H1 (cell line): ENCODE results near the gene FHIT. TPM values are rescaled to one million over a fixed set of nuclear protein-coding genes. Genes with fewer than 3 reads are reported as not detected.

ENCODE experiments used
- CTCF ChIA-PET: fragments of 300-600 bp; sonication (Branson Sonifier 250); formaldehyde crosslinking; loops from one replicate; lab custom pipeline; 2021; ENCODE audit not compliant: partially characterized antibody; lab: Charles Lee
- POLR2A ChIA-PET: fragments of 300-600 bp; sonication (Branson Sonifier 250); formaldehyde crosslinking; loops from one replicate; lab custom pipeline; 2021; ENCODE audit warnings: inconsistent platforms; ENCODE audit not compliant: partially characterized antibody; lab: Charles Lee
- DNase-seq, 2 experiments: peaks; one replicate each; pipeline versions ENCODE4 v3.0.0 to v3.0.0-alpha.2; 2010 to 2022; ENCODE audit warnings: low spot score in 2 of 2, low read depth in 1 of 2, mixed read lengths in 1 of 2
- FAIRE-seq: peaks from 2 replicates; lab custom pipeline; 2011; peaks lifted over from hg19 to GRCh38; lab: Jason Lieb, UNC
- H2AFZ ChIP-seq: 2 replicates; pipeline ENCODE4 v1.8.1; 2012; ENCODE audit warnings: low read length, inconsistent platforms
- H2AK5ac ChIP-seq: 2 replicates; pipeline ENCODE4 v1.6.1; 2013; ENCODE audit warnings: low read depth, low read length
- H2BK120ac ChIP-seq: replicated peaks from 2 replicates; pipeline ENCODE3; 2013; ENCODE audit warnings: low read depth, low read length, inconsistent platforms
- H2BK12ac ChIP-seq: 2 replicates; pipeline ENCODE4 v1.6.1; 2013; ENCODE audit warnings: low read depth, low read length
- H2BK15ac ChIP-seq: 2 replicates; pipeline ENCODE4 v1.6.1; 2013; ENCODE audit warnings: low read length
- H2BK20ac ChIP-seq: 2 replicates; pipeline ENCODE4 v1.6.1; 2013; ENCODE audit warnings: low read length
- H2BK5ac ChIP-seq: 2 replicates; pipeline ENCODE4 v1.6.1; 2013; ENCODE audit warnings: low read depth, low read length
- H3K14ac ChIP-seq: 2 replicates; pipeline ENCODE4 v1.6.1; 2013; ENCODE audit warnings: inconsistent platforms; ENCODE audit not compliant: insufficient read length
- H3K18ac ChIP-seq: 2 replicates; pipeline ENCODE4 v1.6.1; 2013; ENCODE audit warnings: low read length; ENCODE audit errors: extremely low read depth
- H3K23ac ChIP-seq: 2 replicates; pipeline ENCODE4 v1.6.1; 2013; ENCODE audit warnings: inconsistent platforms; ENCODE audit not compliant: insufficient read length
- H3K23me2 ChIP-seq: 2 replicates; pipeline ENCODE4 v1.6.1; 2013; ENCODE audit warnings: low read depth, low read length
- H3K27ac ChIP-seq: 2 replicates; pipeline ENCODE4 v1.6.1; 2011; ENCODE audit warnings: low read depth, low read length, inconsistent platforms
- H3K27me3 ChIP-seq, 4 experiments: replicated peaks in 1 of 4; 1 replicate in 1 of 4; 2 replicates in 3 of 4; pipeline versions ENCODE4 v1.6.1 to v1.8.1; 2011 to 2013; ENCODE audit warnings: low read length in 3 of 4, mild to moderate bottlenecking in 3 of 4, inconsistent platforms in 2 of 4, mixed read lengths in 2 of 4, moderate library complexity in 1 of 4; ENCODE audit not compliant: control insufficient read depth in 3 of 4, insufficient read depth in 3 of 4; ENCODE audit errors: extremely low read depth in 1 of 4
- H3K36me3 ChIP-seq, 4 experiments: 2 replicates each; pipeline versions ENCODE4 v1.6.1 to v1.8.1; 2011 to 2013; ENCODE audit warnings: mild to moderate bottlenecking in 4 of 4, low read length in 3 of 4, moderate library complexity in 2 of 4, control low read depth in 1 of 4, inconsistent platforms in 1 of 4; ENCODE audit not compliant: insufficient read depth in 4 of 4, control insufficient read depth in 2 of 4
- H3K4ac ChIP-seq: replicated peaks from 2 replicates; pipeline ENCODE3; 2013; ENCODE audit warnings: low read length, low read depth, mixed read lengths, inconsistent platforms; ENCODE audit not compliant: insufficient read length
- H3K4me1 ChIP-seq, 4 experiments: replicated peaks in 1 of 4; 1 replicate in 1 of 4; 2 replicates in 3 of 4; pipeline versions ENCODE4 v1.6.1 to v1.8.1; 2011 to 2013; ENCODE audit warnings: low read length in 3 of 4, inconsistent platforms in 2 of 4, mixed read lengths in 1 of 4; ENCODE audit not compliant: insufficient read depth in 4 of 4, control insufficient read depth in 3 of 4
- H3K4me2 ChIP-seq, 2 experiments: 2 replicates each; pipeline versions ENCODE4 v1.6.1 to v1.8.1; 2011 to 2013; ENCODE audit warnings: low read depth in 2 of 2, low read length in 2 of 2, control low read depth in 1 of 2, inconsistent platforms in 1 of 2, mild to moderate bottlenecking in 1 of 2; ENCODE audit not compliant: insufficient read depth in 1 of 2
- H3K4me3 ChIP-seq, 4 experiments: fragments of 200-600, 300-600 bp in 1 of 4; sonication (generic), shearing (Covaris generic), sonication (Bioruptor Twin) in 1 of 4; 2 replicates each; pipeline versions ENCODE4 v1.5.1 to v1.8.1; 2011 to 2016; ENCODE audit warnings: low read length in 4 of 4, low read depth in 3 of 4, control low read depth in 2 of 4, inconsistent platforms in 2 of 4, mild to moderate bottlenecking in 2 of 4, mixed read lengths in 1 of 4, moderate library complexity in 1 of 4; ENCODE audit not compliant: insufficient read depth in 2 of 4; ENCODE audit errors: extremely low read depth in 1 of 4
- H3K56ac ChIP-seq: replicated peaks from 2 replicates; pipeline ENCODE3; 2013; ENCODE audit warnings: low read depth, mild to moderate bottlenecking, mixed read lengths, low read length, inconsistent platforms; ENCODE audit not compliant: insufficient read length
- H3K79me1 ChIP-seq: 2 replicates; pipeline ENCODE4 v1.6.1; 2013; ENCODE audit warnings: low read depth, low read length, control low read depth
- H3K79me2 ChIP-seq, 2 experiments: 2 replicates each; pipeline versions ENCODE4 v1.6.1 to v1.8.1; 2012 to 2013; ENCODE audit warnings: low read length in 2 of 2, mild to moderate bottlenecking in 2 of 2, inconsistent platforms in 1 of 2; ENCODE audit not compliant: insufficient read depth in 2 of 2, control insufficient read depth in 1 of 2
- H3K9ac ChIP-seq, 4 experiments: replicated peaks in 1 of 4; 1 replicate in 1 of 4; 2 replicates in 3 of 4; pipeline versions ENCODE4 v1.6.1 to v1.8.1; 2011 to 2013; ENCODE audit warnings: low read depth in 3 of 4, low read length in 3 of 4, control low read depth in 2 of 4, mild to moderate bottlenecking in 2 of 4, moderate library complexity in 2 of 4, inconsistent platforms in 1 of 4; ENCODE audit errors: extremely low read depth in 1 of 4
- H3K9me3 ChIP-seq, 2 experiments: 2 replicates each; pipeline versions ENCODE4 v1.6.1 to v1.8.1; 2012 to 2013; ENCODE audit warnings: mild to moderate bottlenecking in 2 of 2, moderate library complexity in 2 of 2, control low read depth in 1 of 2, inconsistent platforms in 1 of 2, low read depth in 1 of 2, low read length in 1 of 2, mixed read lengths in 1 of 2; ENCODE audit not compliant: insufficient read depth in 2 of 2
- H4K20me1 ChIP-seq, 2 experiments: replicated peaks in 1 of 2; 2 replicates each; pipeline versions ENCODE3 to v1.8.1; 2011 to 2013; ENCODE audit warnings: inconsistent platforms in 2 of 2, low read length in 2 of 2, mild to moderate bottlenecking in 1 of 2; ENCODE audit not compliant: insufficient read depth in 2 of 2, control insufficient read depth in 1 of 2
- H4K5ac ChIP-seq: 2 replicates; pipeline ENCODE4 v1.6.1; 2013; ENCODE audit warnings: low read length, low read depth, mixed read lengths, inconsistent platforms; ENCODE audit not compliant: insufficient read length
- H4K8ac ChIP-seq: 2 replicates; pipeline ENCODE4 v1.8.0; 2013; ENCODE audit warnings: mild to moderate bottlenecking, moderate library complexity, low read length, inconsistent platforms; ENCODE audit not compliant: insufficient read depth; ENCODE audit errors: extremely low read depth
- H4K91ac ChIP-seq: replicated peaks from 2 replicates; pipeline ENCODE3; 2013; ENCODE audit warnings: low read length, mixed read lengths, inconsistent platforms; ENCODE audit not compliant: insufficient read length
- CBX8 ChIP-seq: fragments of 300-800, 300-1000 bp; sonication (generic); IDR thresholded peaks from 2 replicates; pipeline ENCODE4 v1.7.1; 2016; ENCODE audit warnings: low read depth, low read length, borderline replicate concordance
- CHD2 ChIP-seq: IDR thresholded peaks from 2 replicates; pipeline ENCODE4 v1.6.1; 2012; ENCODE audit warnings: low read length, improper control_type of control experiment
- CREB1 ChIP-seq: IDR thresholded peaks from 2 replicates; pipeline ENCODE4 v1.6.1; 2012; ENCODE audit warnings: inconsistent platforms
- EGR1 ChIP-seq: IDR thresholded peaks from 2 replicates; pipeline ENCODE4 v1.6.1; 2011; ENCODE audit warnings: low read depth, low read length, borderline replicate concordance
- KDM1A ChIP-seq: fragments of 200-600, 300-600 bp; sonication (generic); IDR thresholded peaks from 2 replicates; pipeline ENCODE4 v1.7.1; 2016; ENCODE audit warnings: mild to moderate bottlenecking, low read length, borderline replicate concordance
- MAX ChIP-seq: IDR thresholded peaks from 2 replicates; pipeline ENCODE4 v1.6.1; 2012; ENCODE audit warnings: inconsistent platforms
- PHF8 ChIP-seq: fragments of 200-600 bp; sonication (generic); conservative IDR thresholded peaks from 2 replicates; pipeline ENCODE4 v1.7.1; 2012; ENCODE audit warnings: low read depth, mild to moderate bottlenecking, inconsistent platforms, low read length, moderate library complexity
- POLR2AphosphoS5 ChIP-seq: IDR thresholded peaks from 2 replicates; pipeline ENCODE4 v1.6.1; 2011; ENCODE audit warnings: low read depth, low read length
- POU5F1 ChIP-seq: IDR thresholded peaks from 2 replicates; pipeline ENCODE4 v1.6.1; 2011; ENCODE audit warnings: low read depth, mild to moderate bottlenecking, low read length, moderate library complexity
- SP2 ChIP-seq: IDR thresholded peaks from 2 replicates; pipeline ENCODE4 v1.6.1; 2012; ENCODE audit warnings: mild to moderate bottlenecking, low read length, inconsistent platforms
- SRF ChIP-seq: IDR thresholded peaks from 2 replicates; pipeline ENCODE4 v1.6.1; 2011; ENCODE audit warnings: mild to moderate bottlenecking, low read depth, low read length, moderate library complexity
- TBP ChIP-seq: IDR thresholded peaks from 2 replicates; pipeline ENCODE4 v1.6.1; 2011; ENCODE audit warnings: low read depth, low read length, improper control_type of control experiment
- WGBS, 2 experiments: shearing (Covaris generic) in 1 of 2; methylation state at CpG; one replicate each; pipeline versions ENCODE4 v1.1.6 to v1.1.7; 2013 to 2015; ENCODE audit warnings: low lambda C conversion rate in 2 of 2, mixed read lengths in 2 of 2, inconsistent platforms in 1 of 2, low coverage in 1 of 2, missing lambda C conversion rate in 1 of 2; ENCODE audit not compliant: insufficient replicate concordance in 2 of 2, insufficient coverage in 1 of 2, insufficient read length in 1 of 2; ENCODE audit errors: extremely low coverage in 1 of 2, missing lambda C conversion rate in 1 of 2; 5-methylcytosine and 5-hydroxymethylcytosine counted together
- polyA plus RNA-seq, 7 experiments: library from polyadenylated mRNA; depleted of rRNA in 3 of 7; stranded (reverse) in 5 of 7; unstranded in 2 of 7; fragments of >200 nt in 5 of 7; fragments of 200-250 nt in 2 of 7; gene quantifications; 1 replicate in 5 of 7; 2 replicates in 1 of 7; 4 replicates in 1 of 7; pipeline versions ENCODE4 v1.2.1 to v1.2.3, GENCODE V29; 2011 to 2013; ENCODE audit warnings: missing spikeins in 2 of 7, mixed read lengths in 2 of 7
- total RNA-seq: library from RNA; stranded (reverse); fragmentation: NEBNext Ultra II Directional; extraction: Animal tissue kit (Norgen Biotek cat#: 25700); gene quantifications from 2 replicates; pipeline ENCODE4 v1.2.1, GENCODE V29; 2021
- TF ChIP-seq, protein P1 (sequence below): IDR thresholded peaks from 2 replicates; pipeline ENCODE4 v1.6.1; 2012; ENCODE audit warnings: low read length, inconsistent platforms

Gene FHIT
- total and polyA plus RNA-seq, 2 of the 8 experiments (the other 6 are each of a cell fraction or from before 2014, with no cell fraction given): 1.2 to 3.2 TPM

- no peaks in the 10 kb centered on the region for H3K23me2 ChIP-seq
- no peak overlapping the region for H2BK5ac ChIP-seq
- H4K8ac ChIP-seq: no peak overlapping the region
- H3K9ac ChIP-seq: no peak overlapping the region
- no peaks in the 10 kb centered on the region for H4K20me1 ChIP-seq
- CTCF ChIA-PET: no interaction called here
- H3K56ac ChIP-seq: no peak overlapping the region
- DNase-seq (no peak), FAIRE-seq (no peak)
- POLR2A ChIA-PET: no interaction called here
- H3K9me3 ChIP-seq: no peaks in the 10 kb centered on the region
- no peak overlapping the region for H2BK20ac ChIP-seq
- H3K79me2 ChIP-seq: no peaks in the 10 kb centered on the region
- no peak overlapping the region for H3K4ac ChIP-seq
- no peaks in the 10 kb centered on the region for H3K27me3 ChIP-seq
- no peak overlapping the region for H2BK15ac ChIP-seq
- H3K4me3 ChIP-seq: no peak overlapping the region
- peaks cover 0 to 6% (median 3%) of the 10 kb centered on the region in 4 experiments; a peak in 3 of 7 replicates for H3K4me1 ChIP-seq
- no peak overlapping the region for H2AFZ ChIP-seq
- no peak overlapping the region for H3K27ac ChIP-seq
- H3K36me3 ChIP-seq: no peaks in the 10 kb centered on the region
- H4K5ac ChIP-seq: no peak overlapping the region
- no peak overlapping the region for H2BK12ac ChIP-seq
- no peak overlapping the region for H3K23ac ChIP-seq
- no peaks in the 10 kb centered on the region for H3K79me1 ChIP-seq
- H2AK5ac ChIP-seq: no peak overlapping the region
- H3K14ac ChIP-seq: no peak overlapping the region
- H3K4me2 ChIP-seq: 0 out of 4 replicates have a peak overlapping the region, but pooled peaks of 1 of the 2 experiments have one; percentile 3
- no peak overlapping the region for H3K18ac ChIP-seq
- no peak for TF ChIP-seq SRF
- TF ChIP-seq CBX8: no peak
- no peak for TF ChIP-seq POU5F1
- no peak for TF ChIP-seq MAX
- TF ChIP-seq KDM1A: no peak
- TF ChIP-seq, protein P1, sequence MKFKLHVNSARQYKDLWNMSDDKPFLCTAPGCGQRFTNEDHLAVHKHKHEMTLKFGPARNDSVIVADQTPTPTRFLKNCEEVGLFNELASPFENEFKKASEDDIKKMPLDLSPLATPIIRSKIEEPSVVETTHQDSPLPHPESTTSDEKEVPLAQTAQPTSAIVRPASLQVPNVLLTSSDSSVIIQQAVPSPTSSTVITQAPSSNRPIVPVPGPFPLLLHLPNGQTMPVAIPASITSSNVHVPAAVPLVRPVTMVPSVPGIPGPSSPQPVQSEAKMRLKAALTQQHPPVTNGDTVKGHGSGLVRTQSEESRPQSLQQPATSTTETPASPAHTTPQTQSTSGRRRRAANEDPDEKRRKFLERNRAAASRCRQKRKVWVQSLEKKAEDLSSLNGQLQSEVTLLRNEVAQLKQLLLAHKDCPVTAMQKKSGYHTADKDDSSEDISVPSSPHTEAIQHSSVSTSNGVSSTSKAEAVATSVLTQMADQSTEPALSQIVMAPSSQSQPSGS: no peak
- no peak for TF ChIP-seq POLR2AphosphoS5
- TF ChIP-seq TBP: no peak
- no peak for TF ChIP-seq PHF8
- TF ChIP-seq CHD2: no peak
- no peak for TF ChIP-seq SP2
- no peak for TF ChIP-seq EGR1
- TF ChIP-seq CREB1: no peak
- 70% methylated on average over 2 of the region's 2 CpGs; no CpG with 5 or more reads in 1 of the 2 experiments for WGBS, 2 experiments
- no peak overlapping the region for H2BK120ac ChIP-seq
- no peak overlapping the region for H4K91ac ChIP-seq
Observed at GRCh38 chr3:60571511-60571910, 679.7 kb downstream of the FHIT start.
